Neutrophil (primary cell): Measurements from ENCODE around the gene ZNF605.

Experiments used
- H3K27ac ChIP-seq: fragments of 200-600 bp; sonication (generic); 2 replicates; pipeline ENCODE4 v1.5.1; 2016; ENCODE audit warnings: mild to moderate bottlenecking, moderate library complexity
- H3K27me3 ChIP-seq: fragments of 200-600 bp; sonication (generic); 2 replicates; pipeline ENCODE4 v1.6.0; 2016; ENCODE audit warnings: mild to moderate bottlenecking
- H3K36me3 ChIP-seq: fragments of 200-600 bp; sonication (generic); 2 replicates; pipeline ENCODE4 v1.5.1; 2017
- H3K4me1 ChIP-seq, 2 experiments: fragments of 200-600 bp in 1 of 2; sonication (generic) in 1 of 2; 1 replicate in 1 of 2; 2 replicates in 1 of 2; pipeline versions ENCODE4 v1.5.1 to v1.6.1; 2013 to 2016; ENCODE audit warnings: low read depth in 1 of 2, low read length in 1 of 2, mild to moderate bottlenecking in 1 of 2, moderate library complexity in 1 of 2; ENCODE audit not compliant: control insufficient read depth in 1 of 2, insufficient read depth in 1 of 2
- H3K4me3 ChIP-seq, 2 experiments: fragments of 200-600 bp in 1 of 2; sonication (generic) in 1 of 2; 1 replicate in 1 of 2; 2 replicates in 1 of 2; pipeline ENCODE4 v1.5.1; 2013 to 2016; ENCODE audit warnings: low read depth in 1 of 2, low read length in 1 of 2, mild to moderate bottlenecking in 1 of 2, moderate library complexity in 1 of 2
- H3K9me3 ChIP-seq: fragments of 200-600 bp; sonication (generic); 2 replicates; pipeline ENCODE4 v1.5.1; 2016
- TF ChIP-seq, protein P1 (sequence below): fragments of 200-600 bp; sonication (generic); IDR thresholded peaks from 2 replicates; pipeline ENCODE4 v1.5.1; 2016; ENCODE audit warnings: antibody characterized with exemption

ZNF605 gene

DNA sequence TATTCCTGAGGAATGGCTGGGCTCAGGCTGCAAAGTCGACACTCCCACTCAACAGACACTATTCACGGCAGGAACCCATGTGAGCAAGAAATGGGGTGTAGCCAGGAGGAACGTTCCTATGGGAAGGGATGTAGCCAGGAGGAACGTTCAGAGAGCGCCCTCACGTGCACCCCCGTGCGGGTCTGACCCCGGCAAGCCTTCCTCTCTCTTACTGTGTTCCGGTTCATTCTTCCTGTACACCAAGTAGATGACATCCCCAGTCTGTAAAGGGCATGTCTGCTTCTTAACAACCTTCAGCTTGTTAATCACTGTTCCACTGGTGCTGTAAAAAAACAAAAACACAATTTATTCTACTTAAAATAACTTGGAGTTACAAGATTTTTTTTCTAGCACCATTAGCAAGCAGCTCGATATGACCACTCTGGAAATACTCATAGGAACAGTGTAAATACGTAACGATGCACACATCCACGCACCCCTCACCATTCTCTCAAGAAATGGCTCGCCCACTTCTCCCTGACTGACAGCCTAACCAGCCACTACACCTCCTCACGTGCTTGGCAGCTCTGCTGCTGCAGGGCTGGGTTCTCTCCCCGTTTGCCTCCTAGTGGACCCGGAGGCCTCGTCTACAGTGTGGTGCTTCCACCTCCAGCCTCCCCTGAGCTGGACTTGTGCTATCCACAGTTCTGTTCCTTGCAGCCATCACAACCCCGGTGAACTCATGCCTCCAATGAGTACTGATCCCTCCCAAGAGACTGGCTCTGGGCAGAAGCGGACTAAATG lies 83.8 kb downstream of the ZNF605 start:
- TF ChIP-seq, protein P1, sequence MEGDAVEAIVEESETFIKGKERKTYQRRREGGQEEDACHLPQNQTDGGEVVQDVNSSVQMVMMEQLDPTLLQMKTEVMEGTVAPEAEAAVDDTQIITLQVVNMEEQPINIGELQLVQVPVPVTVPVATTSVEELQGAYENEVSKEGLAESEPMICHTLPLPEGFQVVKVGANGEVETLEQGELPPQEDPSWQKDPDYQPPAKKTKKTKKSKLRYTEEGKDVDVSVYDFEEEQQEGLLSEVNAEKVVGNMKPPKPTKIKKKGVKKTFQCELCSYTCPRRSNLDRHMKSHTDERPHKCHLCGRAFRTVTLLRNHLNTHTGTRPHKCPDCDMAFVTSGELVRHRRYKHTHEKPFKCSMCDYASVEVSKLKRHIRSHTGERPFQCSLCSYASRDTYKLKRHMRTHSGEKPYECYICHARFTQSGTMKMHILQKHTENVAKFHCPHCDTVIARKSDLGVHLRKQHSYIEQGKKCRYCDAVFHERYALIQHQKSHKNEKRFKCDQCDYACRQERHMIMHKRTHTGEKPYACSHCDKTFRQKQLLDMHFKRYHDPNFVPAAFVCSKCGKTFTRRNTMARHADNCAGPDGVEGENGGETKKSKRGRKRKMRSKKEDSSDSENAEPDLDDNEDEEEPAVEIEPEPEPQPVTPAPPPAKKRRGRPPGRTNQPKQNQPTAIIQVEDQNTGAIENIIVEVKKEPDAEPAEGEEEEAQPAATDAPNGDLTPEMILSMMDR = no peak
- Histone ChIP-seq H3K27me3 (no peaks in the 10 kb centered on the region), H3K27ac (no peak overlapping the region), H3K36me3 (peaks cover 100% of the 10 kb centered on the region), H3K4me3 (no peak overlapping the region), H3K4me1 (no peaks in the 10 kb centered on the region), H3K9me3 (peaks cover 4% of the 10 kb centered on the region)

DNA sequence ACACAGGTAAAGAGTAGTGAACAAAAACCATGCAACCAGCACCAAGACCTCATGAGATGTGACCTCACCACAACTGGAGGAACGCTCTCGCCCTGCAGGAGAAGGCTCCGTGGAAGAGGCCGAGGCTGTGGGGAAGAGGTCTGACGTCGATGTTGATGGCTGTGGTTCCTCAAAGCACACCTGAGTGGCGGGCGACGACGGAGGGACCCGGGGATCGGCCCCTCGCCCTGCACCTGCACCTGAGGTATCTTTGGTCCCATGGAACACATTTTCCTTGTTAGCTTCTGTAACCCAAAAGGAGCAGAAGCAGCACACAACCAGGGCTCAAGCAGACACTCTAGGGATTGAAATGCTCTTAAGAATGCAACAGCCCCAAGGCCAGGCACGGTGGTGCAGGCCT lies 86.6 kb downstream of the ZNF605 start:
- H3K27ac ChIP-seq = no peak overlapping the region
- H3K4me1 ChIP-seq = no peaks in the 10 kb centered on the region
- TF ChIP-seq, protein P1 = no peak
- peaks cover 82% of the 10 kb centered on the region for H3K36me3 ChIP-seq
- peaks cover 16% of the 10 kb centered on the region for H3K9me3 ChIP-seq
- H3K27me3 ChIP-seq = no peaks in the 10 kb centered on the region
- H3K4me3 ChIP-seq = no peak overlapping the region
